Activated CD8-positive, alpha-beta memory T cell treated with anti-CD3 and anti-CD28 coated beads, Interleukin-2, amount 50 U/mL, for 24 hours (primary cell): ENCODE data around the gene ABCA2.
A peak's percentile ranks its signal among the peaks of the same experiment; 100 is the strongest.
"Not testable (repeated sequence)": the region's sequence is repeated elsewhere in the genome, so short reads cannot be mapped to it uniquely, and the experiment has no call there.

Experiments
- DNase-seq: peaks from one replicate; pipeline ENCODE4 v3.0.0-alpha.2; 2020; ENCODE audit errors: extremely low read depth

The ABCA2 gene

DNA sequence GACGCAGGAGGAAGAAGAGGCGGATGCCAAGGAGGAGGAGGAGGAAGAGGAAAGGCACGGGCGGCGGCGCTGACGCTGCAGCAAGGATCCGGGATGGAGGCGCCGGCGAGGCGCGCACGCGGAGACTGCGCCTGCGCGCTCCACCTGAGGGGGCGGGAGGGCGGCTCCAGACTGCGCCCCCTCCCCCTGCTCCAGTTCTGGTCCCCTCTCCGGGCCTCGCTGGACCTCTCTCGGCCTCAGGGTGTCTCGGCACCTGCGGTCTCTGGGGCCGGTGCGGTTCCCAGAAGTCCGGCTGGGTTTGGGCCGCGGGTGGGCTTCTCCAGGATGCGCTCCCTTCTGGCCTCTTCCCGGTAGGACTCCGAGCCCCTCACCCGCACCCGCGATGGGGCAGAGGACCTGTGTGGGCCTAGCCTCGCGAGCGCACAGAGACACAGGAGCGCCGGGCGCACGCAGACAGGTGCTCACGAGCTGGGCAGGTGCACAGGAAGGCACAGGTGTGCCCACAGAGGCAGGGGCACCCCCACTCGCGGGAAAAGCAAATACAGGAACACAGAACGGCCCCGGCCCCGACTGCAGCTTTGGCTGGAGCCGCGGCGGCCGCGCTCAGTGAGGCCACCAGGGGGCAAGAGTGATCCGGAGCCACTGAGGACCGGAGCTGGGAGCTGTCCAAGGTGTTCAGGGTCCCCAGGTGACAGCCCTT, 18.2 kb upstream of the ABCA2 start, which contains the start of gene NPDC1:
TSS of gene NPDC1 (minus strand) at position 90 of the 700 bp plus-strand sequence. CDS start 188 bp downstream, outside the sequence.
- DNase-seq = no peak

DNA sequence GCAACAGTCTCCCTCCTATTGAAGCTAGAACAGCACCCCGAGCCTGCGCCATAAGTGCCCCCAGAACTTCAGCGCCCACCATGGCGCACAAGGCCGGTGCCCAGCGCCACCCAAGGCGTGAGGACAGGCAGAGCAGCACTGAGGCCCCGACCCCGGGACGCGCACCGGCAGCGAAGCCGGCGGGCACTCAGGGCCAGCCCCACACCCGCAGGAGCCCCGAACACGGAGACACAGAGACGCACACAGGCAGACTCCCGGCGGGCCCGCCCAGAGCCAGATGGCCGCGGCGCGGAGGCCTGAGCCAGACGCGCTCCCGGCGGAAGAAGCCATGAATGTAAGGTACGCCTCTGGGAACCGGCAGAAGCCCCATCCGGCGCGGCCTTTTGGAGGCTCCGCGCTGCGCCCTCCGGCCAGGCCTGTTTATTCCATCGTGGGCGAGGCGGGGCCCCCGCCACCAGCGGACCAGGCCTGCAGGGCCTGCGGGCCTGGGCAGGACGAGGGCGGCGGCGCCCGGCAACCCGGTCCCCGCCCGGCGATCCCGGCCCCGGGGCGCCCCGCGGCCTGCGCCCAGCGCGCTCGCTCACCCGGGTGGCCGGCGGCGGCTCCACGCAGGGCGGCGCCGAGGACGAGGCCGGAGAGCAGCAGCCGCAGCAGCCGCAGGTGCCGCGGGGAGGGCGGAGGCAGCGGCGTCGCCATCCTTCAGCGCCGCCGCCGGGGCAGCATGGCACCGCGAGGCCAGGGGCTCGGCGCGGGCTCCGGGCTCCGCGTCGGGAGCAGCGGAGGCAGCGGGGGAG, 17.5 kb upstream of the ABCA2 start:
- DNase-seq = no peak

DNA sequence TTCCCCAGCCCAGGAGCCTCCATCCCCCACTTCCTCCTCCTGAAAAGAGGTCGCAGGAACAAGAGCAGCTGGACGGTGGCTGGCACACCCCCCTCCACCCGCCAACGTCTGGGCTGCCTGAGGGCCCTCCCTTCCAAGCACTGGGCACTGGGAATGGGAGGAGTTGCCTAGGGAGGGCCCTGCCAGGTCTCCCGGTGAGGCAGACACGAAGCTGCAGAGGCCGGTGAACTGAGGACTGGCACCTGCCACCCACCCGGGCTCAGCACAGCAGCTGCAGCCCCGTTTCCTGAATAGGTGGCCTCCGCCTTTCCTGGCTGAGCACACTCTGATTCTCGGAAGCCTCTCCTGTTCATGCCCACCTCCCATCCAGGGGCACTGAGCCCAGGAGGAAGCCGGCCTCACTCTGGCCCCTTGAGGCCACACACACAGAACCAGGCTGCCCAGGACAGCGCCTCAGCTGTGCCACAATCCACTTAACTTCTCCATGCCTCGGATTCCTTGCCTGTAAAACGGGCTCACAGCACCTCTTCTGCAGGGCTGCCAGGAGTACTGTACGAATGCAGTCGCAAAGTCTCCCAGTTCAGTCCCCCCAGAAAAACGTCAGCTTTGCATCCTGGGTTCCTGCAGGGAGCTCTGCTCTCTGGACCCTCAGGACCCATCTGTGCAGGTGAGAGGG, 16.6 kb upstream of the ABCA2 start:
- no peak for DNase-seq

DNA sequence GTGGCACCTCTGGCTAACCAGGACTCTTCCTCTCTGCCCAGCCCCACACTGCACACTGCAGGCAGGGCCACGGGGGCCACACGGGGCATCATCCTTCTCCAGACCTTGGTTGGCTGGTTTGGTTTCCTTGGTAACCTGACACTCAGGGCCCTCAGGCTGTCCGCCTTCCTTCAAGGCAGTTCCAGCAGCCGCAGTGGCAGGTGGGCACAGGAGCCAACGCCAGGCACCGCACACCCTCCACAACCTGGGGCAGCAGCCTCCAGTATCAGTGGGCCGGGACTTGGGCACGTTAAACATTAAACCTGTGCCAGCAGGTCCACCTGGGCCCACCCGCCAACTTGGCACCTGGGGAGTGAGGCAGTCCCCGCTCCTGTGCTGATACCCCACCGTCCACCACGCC, 16.0 kb upstream of the ABCA2 start:
- DNase-seq = no peak

GRCh38 chr9:137042751-137043727, 15.0 kb upstream of the ABCA2 start:
- DNase-seq = no peak

GRCh38 chr9:137041124-137041523, 13.1 kb upstream of the ABCA2 start:
- no peak for DNase-seq

DNA sequence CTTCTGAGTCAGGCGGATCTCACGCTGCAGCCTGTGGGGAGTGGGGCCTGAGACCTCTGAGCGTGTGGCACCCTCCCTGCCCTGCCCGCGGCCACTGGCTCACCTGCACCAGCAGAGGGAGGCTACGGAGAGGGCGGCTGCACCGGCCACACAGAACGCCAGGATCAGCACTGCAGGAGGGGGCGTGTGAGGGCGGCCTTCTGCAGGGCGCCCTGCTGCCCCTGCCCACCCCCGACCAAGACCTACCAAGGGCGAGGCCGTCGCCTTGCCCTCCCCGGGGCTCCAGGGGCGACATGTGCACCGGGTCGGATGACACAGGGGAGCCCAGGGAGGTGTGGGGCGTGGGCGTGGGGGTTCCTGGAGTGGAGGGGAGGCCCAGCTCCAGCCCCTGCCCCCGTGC, 12.5 kb upstream of the ABCA2 start:
- DNase-seq = no peak

DNA sequence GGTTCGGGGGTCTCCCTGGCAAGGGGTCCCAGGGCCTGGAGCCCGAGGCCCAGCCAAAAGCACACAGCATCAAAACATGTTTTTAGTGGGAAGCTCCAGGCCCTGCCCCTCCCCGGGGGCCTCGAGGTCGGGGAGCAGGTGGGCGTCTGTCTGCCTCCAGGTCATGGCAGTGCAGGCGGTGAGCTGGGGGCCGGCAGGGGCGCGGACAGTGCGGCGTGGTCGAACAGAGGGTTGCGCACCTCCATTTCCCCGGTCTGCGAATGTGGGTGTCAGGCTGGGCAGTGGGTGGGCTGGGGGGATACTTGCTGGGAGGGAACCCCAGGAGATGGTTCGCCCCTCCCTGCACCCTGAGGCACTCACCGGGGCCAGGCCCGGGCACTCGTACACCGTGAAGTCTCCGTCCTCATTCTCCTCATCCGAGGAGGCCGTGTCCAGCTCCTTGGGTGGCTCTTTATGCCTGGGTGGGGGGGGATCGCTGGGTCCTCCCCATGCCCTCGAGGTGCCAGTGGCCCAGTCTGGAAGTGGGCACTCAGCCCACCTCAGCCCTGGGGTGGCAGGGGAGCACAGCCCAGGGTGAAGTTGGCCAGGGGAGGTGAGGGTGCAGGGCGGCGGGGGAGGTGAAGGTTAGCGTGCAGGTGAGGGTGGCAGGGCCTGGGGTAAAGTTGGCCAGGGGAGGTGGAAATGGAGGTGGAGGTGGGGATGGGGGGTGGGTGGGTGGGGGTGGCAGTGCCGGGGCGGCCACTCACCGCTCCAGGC, 11.8 kb upstream of the ABCA2 start:
- DNase-seq = no peak

- DNase-seq = no peak
Observed at GRCh38 chr9:137038916-137039315, 10.9 kb upstream of the ABCA2 start.

DNA sequence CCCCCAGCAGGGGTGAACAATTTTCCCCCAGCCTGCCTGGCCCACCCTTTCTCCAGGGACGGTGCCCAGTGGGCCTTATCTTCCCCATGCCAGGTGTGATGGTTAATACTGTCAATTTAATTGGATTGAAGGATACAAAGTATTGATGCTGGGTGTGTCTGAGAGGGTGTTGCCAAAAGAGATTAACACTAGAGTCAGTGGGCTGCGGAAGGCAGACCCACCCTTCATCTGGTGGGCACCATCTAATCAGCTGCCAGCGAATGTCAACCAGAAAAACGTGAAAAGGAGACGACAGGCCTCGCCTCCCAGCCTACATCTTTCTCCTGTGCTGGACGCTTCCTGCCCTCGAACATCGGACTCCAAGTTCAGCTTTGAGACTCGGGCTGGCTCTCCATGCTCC, 9.4 kb upstream of the ABCA2 start:
- DNase-seq = no peak

DNA sequence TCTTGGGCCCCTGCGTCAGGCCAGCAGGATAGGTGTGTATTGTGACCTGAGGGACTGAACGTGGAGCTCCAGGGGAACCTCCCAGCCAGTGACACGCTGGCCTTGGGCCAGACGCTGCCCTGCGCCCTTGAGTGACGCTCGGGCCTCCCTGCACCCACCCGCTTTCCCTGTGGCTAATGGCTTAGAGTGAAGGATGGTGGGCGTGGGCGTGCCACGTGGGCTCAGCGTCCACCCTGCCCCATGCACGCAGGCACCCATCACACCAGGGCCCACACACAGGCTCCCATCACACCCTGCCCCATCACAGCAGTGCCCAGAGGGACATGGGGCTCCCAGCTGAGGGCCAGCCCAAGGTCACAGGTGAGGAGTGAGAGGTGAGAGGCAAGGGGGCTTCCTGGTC, 9.0 kb upstream of the ABCA2 start:
- no peak for DNase-seq

DNA sequence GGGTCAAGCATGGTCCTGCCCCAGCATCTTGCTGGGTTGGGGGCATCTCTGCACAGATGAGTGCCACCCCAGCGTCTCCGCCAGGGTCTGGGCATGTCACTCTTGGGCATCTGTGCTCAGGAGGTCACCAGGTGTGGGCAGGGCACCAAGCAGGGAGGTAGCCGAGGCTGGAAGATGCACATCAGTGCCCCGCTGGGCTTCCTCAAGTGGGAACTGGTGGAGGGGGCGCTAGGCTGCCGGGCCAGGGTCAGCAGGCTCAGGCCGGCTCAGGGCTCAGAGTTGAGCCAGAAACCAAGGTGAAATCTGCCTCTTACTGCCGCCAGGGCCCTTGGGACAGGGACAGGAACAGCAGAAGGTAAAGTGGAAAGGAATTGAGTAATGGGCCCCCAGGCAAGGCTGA, 7.9 kb upstream of the ABCA2 start:
- DNase-seq = no peak

GRCh38 chr9:137035507-137035834, 7.4 kb upstream of the ABCA2 start:
- DNase-seq = no peak

DNA sequence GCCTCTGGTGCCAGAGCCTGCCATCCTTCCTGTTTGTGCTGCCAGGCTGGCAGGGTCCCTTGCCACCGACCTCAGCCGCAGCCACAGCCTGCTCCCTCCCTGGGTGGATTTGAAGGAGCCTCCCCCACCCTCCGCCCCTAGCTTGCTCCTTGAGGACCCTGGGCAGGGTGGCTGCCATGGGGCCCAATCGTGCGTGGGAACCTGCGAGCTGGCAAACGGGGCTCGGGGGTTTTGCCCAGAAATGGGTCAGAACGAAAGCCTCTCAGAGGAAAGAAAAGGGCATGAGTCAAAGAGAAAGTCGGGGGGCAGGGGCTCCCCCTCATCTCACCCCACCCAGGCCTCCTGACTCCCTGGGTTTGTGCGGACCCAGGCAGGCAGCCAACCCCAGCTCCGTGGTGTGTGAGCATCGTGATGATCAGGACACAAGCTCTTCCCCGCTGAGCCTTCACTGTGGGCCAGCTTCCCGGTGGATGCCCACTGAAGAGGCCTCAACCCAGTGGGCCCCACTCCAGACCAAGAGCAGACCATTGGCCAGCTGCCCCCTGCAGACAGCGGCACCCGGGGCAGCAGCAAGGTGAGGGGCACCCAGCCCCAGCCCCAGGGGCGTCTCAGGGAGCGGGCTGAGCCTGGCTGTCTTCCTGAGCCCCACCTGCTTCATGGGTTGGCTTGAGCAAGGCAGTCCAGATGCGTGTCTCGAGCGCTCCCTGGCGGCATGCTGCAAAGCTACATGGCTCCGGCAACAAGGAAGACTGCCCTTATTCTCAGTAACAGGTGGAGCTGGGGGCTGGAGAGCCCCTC, 6.9 kb upstream of the ABCA2 start:
- DNase-seq = peak; percentile 70

DNA sequence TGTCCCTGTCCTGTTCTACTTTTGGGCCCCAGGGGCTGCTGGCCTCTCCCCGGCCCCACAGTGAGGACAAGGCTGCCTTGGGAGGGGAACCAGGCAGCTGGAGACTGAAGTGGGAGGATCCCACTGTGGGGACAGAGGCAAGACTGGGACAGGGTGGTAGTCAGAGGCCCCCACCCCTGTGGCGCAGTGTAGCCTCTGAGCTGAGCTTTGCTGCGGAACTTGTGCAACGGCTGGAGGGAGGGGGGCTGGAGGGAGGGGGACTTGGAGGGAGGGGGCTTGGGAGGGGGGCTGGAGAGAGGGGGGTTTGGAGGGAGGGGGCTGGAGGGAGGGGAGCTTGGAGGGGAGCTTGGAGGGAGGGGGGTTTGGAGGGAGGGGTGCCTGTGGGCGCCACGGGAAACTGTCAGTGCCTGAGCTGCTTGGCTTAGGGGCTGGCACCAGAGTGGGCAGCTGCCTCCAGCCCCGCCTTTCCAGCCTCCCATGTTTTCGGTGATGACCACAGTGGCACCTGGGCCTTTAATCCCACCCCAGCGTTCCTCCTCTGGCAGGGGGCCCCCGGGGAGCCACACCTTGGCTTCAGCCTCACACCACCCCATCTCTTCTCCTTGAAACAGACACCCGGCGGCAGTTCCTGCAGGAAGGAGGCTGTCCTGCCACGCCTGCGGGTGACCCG, 6.1 kb upstream of the ABCA2 start:
- DNase-seq = no peak

GRCh38 chr9:137033481-137033880, 5.4 kb upstream of the ABCA2 start:
- DNase-seq = not testable (repeated sequence)

DNA sequence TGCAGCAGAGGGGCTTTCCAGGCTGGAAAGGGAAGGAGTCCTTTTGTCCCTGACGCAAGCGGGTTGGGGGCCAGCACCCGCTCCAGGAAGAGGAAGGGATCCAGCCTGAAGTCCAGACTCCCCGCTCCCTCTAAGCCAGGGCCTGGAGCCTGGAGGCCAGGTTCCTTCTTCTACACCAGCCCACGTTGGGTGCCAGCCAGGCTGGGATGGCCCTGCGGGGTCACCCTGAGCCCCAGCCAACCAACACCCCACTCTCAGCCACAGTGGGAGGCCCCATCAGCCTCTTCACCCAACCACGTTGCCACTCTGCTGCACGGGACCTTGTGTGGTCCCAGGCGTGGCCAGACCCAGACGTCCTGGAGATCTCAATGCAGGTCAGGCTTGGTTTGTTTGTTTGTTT, 4.8 kb upstream of the ABCA2 start:
- DNase-seq = no peak

GRCh38 chr9:137031904-137032640, 4.0 kb upstream of the ABCA2 start, which contains the start of gene FUT7:
Gene FUT7, minus strand, starts transcription at chr9:137032088. Its CDS starts 97 bp downstream, at chr9:137031991.
- DNase-seq = no peak
